K562 (cell line): ENCODE data around the gene MVP. TPM values are rescaled to one million over a fixed set of nuclear protein-coding genes. Genes with fewer than 3 reads are reported as not detected.
A peak's percentile ranks its signal among the peaks of the same experiment; 100 is the strongest.

Experiments
- ARNT ChIP-seq, 2 experiments: fragments of 450-650 bp; IDR thresholded peaks; 2 replicates each; pipeline ENCODE4 v1.6.1; 2016; ENCODE audit warnings: mild to moderate bottlenecking in 1 of 2
- CEBPB ChIP-seq: fragments of 450-650 bp; IDR thresholded peaks from 2 replicates; pipeline ENCODE4 v1.6.1; 2016; ENCODE audit warnings: missing genetic modification characterization, missing compliant biosample characterization
- CREBBP ChIP-seq: IDR thresholded peaks from one replicate; pipeline ENCODE4 v1.6.1; 2012; ENCODE audit warnings: low read depth, mild to moderate bottlenecking, control low read depth, inconsistent platforms, low read length
- DACH1 ChIP-seq: fragments of 450-650 bp; IDR thresholded peaks from 2 replicates; pipeline ENCODE4 v1.6.1; 2018; ENCODE audit not compliant: partially characterized antibody
- KDM5B ChIP-seq: fragments of 200-600 bp; sonication (generic); IDR thresholded peaks from 2 replicates; pipeline ENCODE4 v1.6.1; 2012; ENCODE audit warnings: low read depth, mild to moderate bottlenecking, moderate library complexity, low read length, control low read depth, inconsistent platforms; ENCODE audit not compliant: insufficient replicate concordance
- L3MBTL2 ChIP-seq: fragments of 450-650 bp; IDR thresholded peaks from 2 replicates; pipeline ENCODE4 v1.6.1; 2016; ENCODE audit warnings: mild to moderate bottlenecking, moderate library complexity
- SREBF1 ChIP-seq: fragments of 150-350 bp; IDR thresholded peaks from 2 replicates; pipeline ENCODE4 v1.6.1; 2014; ENCODE audit warnings: antibody characterized with exemption, low read depth, low read length, borderline replicate concordance
- ZBTB43 ChIP-seq: sonication (generic); formaldehyde crosslinking; IDR thresholded peaks from 2 replicates; pipeline ENCODE4 v1.8.0; 2023; ENCODE audit warnings: mild to moderate bottlenecking, missing genetic modification reagents
- ZFP36 ChIP-seq: fragments of 150-350 bp; IDR thresholded peaks from 2 replicates; pipeline ENCODE4 v1.6.1; 2018; ENCODE audit warnings: low read length, low read depth; ENCODE audit not compliant: partially characterized antibody
- ZFX ChIP-seq: sonication (generic); formaldehyde crosslinking; IDR thresholded peaks from 2 replicates; pipeline ENCODE4 v1.8.0; 2022; ENCODE audit warnings: mild to moderate bottlenecking, missing genetic modification reagents, moderate library complexity
- ZNF212 ChIP-seq: fragments of 450-650 bp; formaldehyde crosslinking; IDR thresholded peaks from 2 replicates; pipeline ENCODE4 v1.4.0; 2020; ENCODE audit warnings: mild to moderate bottlenecking
- ZNF274 ChIP-seq: IDR thresholded peaks from 2 replicates; pipeline ENCODE4 v1.6.1; 2011; ENCODE audit warnings: low read depth, mild to moderate bottlenecking, low read length, moderate library complexity, borderline replicate concordance
- ZNF318 ChIP-seq, 2 experiments: fragments of 450-650 bp; IDR thresholded peaks; 2 replicates each; pipeline ENCODE4 v1.6.1; 2016; ENCODE audit warnings: mild to moderate bottlenecking in 2 of 2, borderline replicate concordance in 1 of 2, low read depth in 1 of 2, moderate library complexity in 1 of 2
- ZNF518B ChIP-seq: fragments of 250-450 bp; sonication (Bioruptor Pico); IDR thresholded peaks from 2 replicates; pipeline ENCODE4 v1.5.0; 2021; ENCODE audit warnings: mild to moderate bottlenecking, moderate library complexity
- ZNF583 ChIP-seq: fragments of 250-450 bp; sonication (Bioruptor Pico); IDR thresholded peaks from 2 replicates; pipeline ENCODE4 v1.4.0; 2020
- polyA plus RNA-seq, 8 experiments: library from polyadenylated mRNA; depleted of rRNA in 4 of 8; stranded (reverse) in 5 of 8; unstranded in 3 of 8; fragments of >200 nt; fragmentation: Nextera tagmentation in 2 of 8; fragmentation: Illumina TruSeq in 1 of 8; extraction: Ambion mirVana in 2 of 8; extraction: Trizol in 1 of 8; gene quantifications; 2 replicates each; pipeline versions ENCODE4 v1.2.1 to v1.2.3, GENCODE V29; 2011 to 2014; ENCODE audit warnings: inconsistent platforms in 1 of 8, missing spikeins in 1 of 8
- total RNA-seq, 7 experiments: library from RNA; depleted of rRNA in 6 of 7; stranded (reverse); fragments of >200 nt in 6 of 7; fragmentation: Illumina TruSeq in 2 of 7; extraction: Trizol in 2 of 7; gene quantifications; 2 replicates each; pipeline versions ENCODE4 v1.2.1 to v1.2.3, GENCODE V29; 2011 to 2021; ENCODE audit warnings: low replicate concordance in 1 of 7

MVP gene
- total and polyA plus RNA-seq, 9 of the 15 experiments (the other 6 are each of a cell fraction or from before 2014, with no cell fraction given) = 0.39 to 1.9 (median 0.76) TPM; not detected in 2

- TF ChIP-seq ZNF518B (CRISPR knock-in tag) (no peak), KDM5B (no peak), L3MBTL2 (peak; percentile 48), ZNF274 (no peak), CREBBP (no peak), ZNF318 (IDR thresholded peaks at IDR 0.05; ENCODE audit: borderline replicate concordance in 1 of 2, low read depth in 1 of 2) (no peak), ARNT (IDR thresholded peaks at IDR 0.05) (peak; percentile 50 to 87; a peak in 3 of 4 replicates), ZFX (CRISPR knock-in tag) (peak; percentile 53), ZFP36 (no peak), ZBTB43 (CRISPR knock-in tag) (no peak), SREBF1 (peak; percentile 83), ZNF583 (CRISPR knock-in tag) (no peak), DACH1 (peak; percentile 45), CEBPB (tag) (peak; percentile 78), ZNF212 (CRISPR knock-in tag) (no peak)
Measured at GRCh38 chr16:29862884-29863668, 42.8 kb downstream of the MVP start, which contains the start of gene CDIPT (continued).
